CD14-positive monocyte (primary cell): Measurements from ENCODE around the gene XPO5. TPM values are rescaled to one million over a fixed set of nuclear protein-coding genes. Genes with fewer than 3 reads are reported as not detected.
A peak's percentile ranks its signal among the peaks of the same experiment; 100 is the strongest.

Experiments used
- DNase-seq, 3 donors: peaks; one replicate each; pipeline ENCODE4 v3.0.0-alpha.2; 2011 to 2022
- H2AFZ ChIP-seq: 2 replicates; pipeline ENCODE4 v1.6.0; 2012; ENCODE audit warnings: mild to moderate bottlenecking, low read depth, low read length, inconsistent platforms; ENCODE audit not compliant: insufficient read depth, poor library complexity, severe bottlenecking
- H3K27ac ChIP-seq, 2 donors: 1 replicate in 1 of 2; 2 replicates in 1 of 2; pipeline ENCODE4 v1.5.1; 2012 to 2013; ENCODE audit warnings: low read length in 2 of 2, control low read depth in 1 of 2, inconsistent platforms in 1 of 2, low read depth in 1 of 2, mild to moderate bottlenecking in 1 of 2
- H3K27me3 ChIP-seq, 2 donors: one replicate each; pipeline versions ENCODE4 v1.6.0 to v1.6.1; 2011 to 2013; ENCODE audit warnings: low read length in 2 of 2; ENCODE audit not compliant: control insufficient read depth in 2 of 2, insufficient read depth in 2 of 2
- H3K36me3 ChIP-seq, 2 donors: replicated peaks in 1 of 2; 1 replicate in 1 of 2; 2 replicates in 1 of 2; pipeline versions ENCODE4 v1.5.1 to v1.6.1; 2012 to 2013; ENCODE audit warnings: low read length in 2 of 2, control low read depth in 1 of 2, inconsistent platforms in 1 of 2, mild to moderate bottlenecking in 1 of 2; ENCODE audit not compliant: insufficient read depth in 2 of 2, control insufficient read depth in 1 of 2
- H3K4me1 ChIP-seq, 2 donors: 1 replicate in 1 of 2; 2 replicates in 1 of 2; pipeline versions ENCODE4 v1.5.1 to v1.6.1; 2012 to 2013; ENCODE audit warnings: low read length in 2 of 2, control low read depth in 1 of 2, inconsistent platforms in 1 of 2, mild to moderate bottlenecking in 1 of 2, moderate library complexity in 1 of 2; ENCODE audit not compliant: insufficient read depth in 2 of 2, control insufficient read depth in 1 of 2
- H3K4me2 ChIP-seq: replicated peaks from 2 replicates; pipeline ENCODE3; 2012; ENCODE audit warnings: low read length, moderate library complexity, mild to moderate bottlenecking; ENCODE audit not compliant: poor library complexity, severe bottlenecking; ENCODE audit errors: extremely low read depth
- H3K4me3 ChIP-seq, 3 experiments: fragments of 200-600 bp in 1 of 3; sonication (generic) in 1 of 3; replicated peaks in 1 of 3; 1 replicate in 2 of 3; 2 replicates in 1 of 3; pipeline ENCODE4 v1.5.1; 2011 to 2013; ENCODE audit warnings: low read length in 3 of 3, mild to moderate bottlenecking in 3 of 3, control low read depth in 2 of 3, low read depth in 2 of 3, inconsistent platforms in 1 of 3, moderate library complexity in 1 of 3
- H3K79me2 ChIP-seq: 2 replicates; pipeline ENCODE4 v1.6.0; 2012; ENCODE audit warnings: mild to moderate bottlenecking, control low read depth, inconsistent platforms, low read length, moderate library complexity; ENCODE audit not compliant: insufficient read depth
- H3K9ac ChIP-seq: 2 replicates; pipeline ENCODE4 v1.6.0; 2017; ENCODE audit warnings: low read length, mild to moderate bottlenecking; ENCODE audit not compliant: insufficient read depth, poor library complexity, severe bottlenecking
- H3K9me3 ChIP-seq, 2 donors: replicated peaks in 1 of 2; 1 replicate in 1 of 2; 2 replicates in 1 of 2; pipeline versions ENCODE4 v1.5.1 to v1.6.1; 2012 to 2013; ENCODE audit warnings: low read length in 2 of 2, control low read depth in 1 of 2; ENCODE audit not compliant: control insufficient read depth in 1 of 2, insufficient read depth in 1 of 2
- H4K20me1 ChIP-seq: 2 replicates; pipeline ENCODE4 v1.6.0; 2012; ENCODE audit warnings: mild to moderate bottlenecking, low read length, control low read depth, moderate library complexity; ENCODE audit not compliant: insufficient read depth
- H3K27ac Mint-ChIP-seq, 7 donors: one replicate each; pipeline ENCODE4 v1.8.0; 2020; ENCODE audit warnings: mild to moderate bottlenecking in 7 of 7, mixed read lengths in 7 of 7, moderate library complexity in 6 of 7, inconsistent platforms in 2 of 7
- H3K27me3 Mint-ChIP-seq, 3 donors: one replicate each; pipeline ENCODE4 v1.8.0; 2021 to 2022; ENCODE audit warnings: low read depth in 3 of 3, mild to moderate bottlenecking in 3 of 3, mixed read lengths in 3 of 3, moderate library complexity in 3 of 3, inconsistent platforms in 1 of 3
- H3K36me3 Mint-ChIP-seq, 2 donors: one replicate each; pipeline ENCODE4 v1.8.0; 2020; ENCODE audit warnings: mixed read lengths in 2 of 2, inconsistent platforms in 1 of 2, mild to moderate bottlenecking in 1 of 2
- H3K4me1 Mint-ChIP-seq: one replicate; pipeline ENCODE4 v1.8.0; 2020; ENCODE audit warnings: mild to moderate bottlenecking, mixed read lengths
- H3K4me3 Mint-ChIP-seq, 2 donors: one replicate each; pipeline ENCODE4 v1.8.0; 2020; ENCODE audit warnings: mild to moderate bottlenecking in 2 of 2, mixed read lengths in 2 of 2, moderate library complexity in 1 of 2
- H3K9me3 Mint-ChIP-seq, 7 donors: one replicate each; pipeline ENCODE4 v1.8.0; 2020 to 2022; ENCODE audit warnings: mixed read lengths in 7 of 7, mild to moderate bottlenecking in 6 of 7, moderate library complexity in 6 of 7, inconsistent platforms in 2 of 7
- WGBS: methylation state at CpG from one replicate; pipeline ENCODE4 v1.1.5; 2013; ENCODE audit warnings: missing lambda C conversion rate; ENCODE audit not compliant: insufficient coverage; 5-methylcytosine and 5-hydroxymethylcytosine counted together
- intact Hi-C, 2 donors: fragments of 100-400 bp; cut with micrococcal nuclease; formaldehyde crosslinking; loops; one replicate each; pipeline versions ENCODE4 v1.15.0 to v1.15.1; 2023
- polyA plus RNA-seq, 3 donors: library from polyadenylated mRNA; depleted of rRNA in 1 of 3; unstranded in 2 of 3; stranded (reverse) in 1 of 3; fragments of 300-500 nt in 2 of 3; fragments of >200 nt in 1 of 3; fragmentation: Illumina TruSeq in 2 of 3; gene quantifications; 1 replicate in 2 of 3; 2 replicates in 1 of 3; pipeline ENCODE4 v1.2.3, GENCODE V29; 2012 to 2021
- TF ChIP-seq, protein P1 (sequence below): fragments of 200-600 bp; IDR thresholded peaks from one replicate; pipeline ENCODE4 v1.8.0; 2022; ENCODE audit warnings: antibody characterized with exemption, mild to moderate bottlenecking

Gene XPO5
- polyA plus RNA-seq, 3 donors: 8.0 to 17.5 (median 13.8) TPM

DNA sequence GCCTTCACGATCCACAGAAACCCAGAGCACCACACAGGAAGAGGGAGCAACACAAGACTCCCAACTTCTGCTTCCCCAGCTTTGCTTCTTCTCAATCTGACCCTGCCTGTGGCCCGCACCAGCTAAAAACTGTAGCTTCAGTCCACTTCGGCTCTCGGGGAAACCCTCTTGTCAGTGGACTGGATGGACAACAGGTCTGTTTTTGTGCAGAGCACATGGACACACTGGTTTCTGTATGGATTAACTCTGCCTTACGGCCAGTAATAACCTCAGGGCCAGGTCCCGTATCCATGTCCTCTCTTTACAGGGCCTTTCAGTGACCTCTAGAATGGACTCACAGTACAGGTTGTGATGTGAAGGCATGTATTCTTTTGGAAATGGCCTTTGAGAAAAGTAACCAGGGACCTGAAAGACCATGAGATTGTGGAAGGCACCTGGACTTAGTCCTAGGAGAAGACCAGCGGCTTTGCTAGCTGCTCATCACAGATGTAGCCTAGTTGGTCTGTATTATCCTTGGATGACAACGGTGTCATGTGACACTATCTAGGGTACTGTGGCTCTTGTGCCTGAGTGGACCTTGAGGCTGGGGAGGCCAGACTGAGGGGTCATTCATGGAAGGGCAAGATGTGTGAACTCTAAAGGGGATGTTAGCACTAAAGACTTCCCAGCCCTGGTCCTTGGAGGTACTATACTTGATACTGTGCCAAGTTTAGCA lies 53.1 kb downstream of the XPO5 start:
- WGBS: 90% methylated on average over 8 of the region's 8 CpGs
- H3K27ac ChIP-seq: no peak overlapping the region
- no peak overlapping the region for H3K4me3 ChIP-seq
- no peaks in the 10 kb centered on the region for H3K9me3 ChIP-seq
- peaks cover 5 to 6% of the 10 kb centered on the region in 2 donors for H3K4me1 ChIP-seq
- H2AFZ ChIP-seq: no peak overlapping the region
- H3K27me3 Mint-ChIP-seq: peaks cover 0 to 1% (median 0%) of the 10 kb centered on the region in 3 donors
- no peak overlapping the region for H3K4me2 ChIP-seq
- peaks cover 18% of the 10 kb centered on the region for H3K79me2 ChIP-seq
- no peak overlapping the region for H3K4me3 Mint-ChIP-seq
- DNase-seq: no peak
- no peaks in the 10 kb centered on the region for H3K9me3 Mint-ChIP-seq
- no peaks in the 10 kb centered on the region for H3K4me1 Mint-ChIP-seq
- H3K9ac ChIP-seq: no peak overlapping the region
- no peaks in the 10 kb centered on the region for H3K27me3 ChIP-seq
- TF ChIP-seq, protein P1, sequence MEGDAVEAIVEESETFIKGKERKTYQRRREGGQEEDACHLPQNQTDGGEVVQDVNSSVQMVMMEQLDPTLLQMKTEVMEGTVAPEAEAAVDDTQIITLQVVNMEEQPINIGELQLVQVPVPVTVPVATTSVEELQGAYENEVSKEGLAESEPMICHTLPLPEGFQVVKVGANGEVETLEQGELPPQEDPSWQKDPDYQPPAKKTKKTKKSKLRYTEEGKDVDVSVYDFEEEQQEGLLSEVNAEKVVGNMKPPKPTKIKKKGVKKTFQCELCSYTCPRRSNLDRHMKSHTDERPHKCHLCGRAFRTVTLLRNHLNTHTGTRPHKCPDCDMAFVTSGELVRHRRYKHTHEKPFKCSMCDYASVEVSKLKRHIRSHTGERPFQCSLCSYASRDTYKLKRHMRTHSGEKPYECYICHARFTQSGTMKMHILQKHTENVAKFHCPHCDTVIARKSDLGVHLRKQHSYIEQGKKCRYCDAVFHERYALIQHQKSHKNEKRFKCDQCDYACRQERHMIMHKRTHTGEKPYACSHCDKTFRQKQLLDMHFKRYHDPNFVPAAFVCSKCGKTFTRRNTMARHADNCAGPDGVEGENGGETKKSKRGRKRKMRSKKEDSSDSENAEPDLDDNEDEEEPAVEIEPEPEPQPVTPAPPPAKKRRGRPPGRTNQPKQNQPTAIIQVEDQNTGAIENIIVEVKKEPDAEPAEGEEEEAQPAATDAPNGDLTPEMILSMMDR: no peak
- H4K20me1 ChIP-seq: no peaks in the 10 kb centered on the region
- intact Hi-C loops: no loop called here
- H3K36me3 ChIP-seq: peaks cover 82 to 89% of the 10 kb centered on the region in 2 donors
- peak overlapping the region in 1 of 7 donors; percentile 59 for H3K27ac Mint-ChIP-seq
- H3K36me3 Mint-ChIP-seq: peaks cover 0 to 79% of the 10 kb centered on the region in 2 donors

DNA sequence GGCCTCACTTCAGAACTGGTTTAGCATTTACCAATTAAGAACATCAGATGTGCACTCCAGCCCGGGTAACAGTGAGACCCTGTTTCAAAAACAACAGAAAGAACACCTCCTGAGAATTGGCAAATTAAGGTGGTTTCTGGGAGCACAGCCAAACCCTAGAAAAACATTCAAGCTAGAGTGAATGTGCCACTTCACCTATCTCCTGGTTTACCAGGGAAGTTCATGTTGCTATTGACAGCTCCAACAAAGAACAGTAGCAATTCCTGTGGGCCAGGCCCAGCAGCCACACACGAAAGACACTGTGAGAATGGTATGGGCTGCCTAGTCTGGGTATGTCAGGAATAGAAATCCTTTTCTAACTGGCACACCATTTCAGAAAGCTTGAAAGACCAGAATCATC lies 54.0 kb downstream of the XPO5 start:
- Histone ChIP-seq H2AFZ (no peak overlapping the region), H3K9ac (no peak overlapping the region), H3K36me3 (peaks cover 74 to 80% of the 10 kb centered on the region in 2 donors), H3K27ac (no peak overlapping the region), H3K9me3 (no peaks in the 10 kb centered on the region), H3K4me3 (no peak overlapping the region), H3K4me2 (no peak overlapping the region), H3K27me3 (no peaks in the 10 kb centered on the region), H3K4me1 (peaks cover 10 to 12% of the 10 kb centered on the region in 2 donors), H3K79me2 (peaks cover 26% of the 10 kb centered on the region), H4K20me1 (no peaks in the 10 kb centered on the region)
- no CpG with 5 or more reads among the region's 2 CpGs for WGBS
- Mint-ChIP-seq H3K36me3 (peaks cover 0 to 70% of the 10 kb centered on the region in 2 donors), H3K4me1 (no peaks in the 10 kb centered on the region), H3K9me3 (no peaks in the 10 kb centered on the region), H3K27me3 (peaks cover 0 to 1% (median 0%) of the 10 kb centered on the region in 3 donors), H3K4me3 (no peak overlapping the region), H3K27ac (no peak overlapping the region)
- DNase-seq: no peak
- intact Hi-C loops: no loop called here
- TF ChIP-seq, protein P1: no peak
